Measurements from ENCODE around the gene TGFB2. TPM values are rescaled to one million over a fixed set of nuclear protein-coding genes. Genes with fewer than 3 reads are reported as not detected.

Gene TGFB2
- total RNA-seq, 2 experiments from 2014 or later, result not detected

- Mint-ChIP-seq H3K9me3 (no peaks in the 10 kb centered on the region), H3K4me3 (no peak overlapping the region), H3K4me1 (no peaks in the 10 kb centered on the region), H3K36me3 (ENCODE audit: low read depth) (no peaks in the 10 kb centered on the region), H3K27me3 (peaks cover 8% of the 10 kb centered on the region), H3K27ac (no peak overlapping the region)
- POLR2A ChIA-PET, result no interaction called here
- CTCF ChIA-PET, result no interaction called here
- DNase-seq, result no peak
These were observed 49.9 kb downstream of the TGFB2 start for GRCh38 chr1:218394989-218395388.

GRCh38 chr1:218395916-218396315 lies 50.8 kb downstream of the TGFB2 start:
- no peaks in the 10 kb centered on the region for H3K4me1 Mint-ChIP-seq
- H3K27me3 Mint-ChIP-seq, result peaks cover 6% of the 10 kb centered on the region
- CTCF ChIA-PET, result no interaction called here
- H3K36me3 Mint-ChIP-seq (ENCODE audit: low read depth), result no peaks in the 10 kb centered on the region
- no peak overlapping the region for H3K4me3 Mint-ChIP-seq
- H3K9me3 Mint-ChIP-seq, result no peaks in the 10 kb centered on the region
- no peak overlapping the region for H3K27ac Mint-ChIP-seq
- POLR2A ChIA-PET, result no interaction called here
- no peak for DNase-seq

- Mint-ChIP-seq H3K4me1 (no peaks in the 10 kb centered on the region), H3K9me3 (no peaks in the 10 kb centered on the region), H3K36me3 (ENCODE audit: low read depth) (no peaks in the 10 kb centered on the region), H3K27ac (no peak overlapping the region), H3K4me3 (no peak overlapping the region), H3K27me3 (peaks cover 1% of the 10 kb centered on the region)
- ChIA-PET POLR2A (no interaction called here), CTCF (no interaction called here)
- DNase-seq, result no peak
These were observed 52.7 kb downstream of the TGFB2 start for GRCh38 chr1:218397752-218398339.

GRCh38 chr1:218400624-218401023 lies 55.5 kb downstream of the TGFB2 start:
- POLR2A ChIA-PET, result no interaction called here
- Mint-ChIP-seq H3K4me1 (no peaks in the 10 kb centered on the region), H3K36me3 (ENCODE audit: low read depth) (no peaks in the 10 kb centered on the region), H3K9me3 (no peaks in the 10 kb centered on the region), H3K4me3 (no peak overlapping the region), H3K27me3 (no peaks in the 10 kb centered on the region), H3K27ac (no peak overlapping the region)
- CTCF ChIA-PET, result no interaction called here
- no peak for DNase-seq

GRCh38 chr1:218401441-218401997 lies 56.4 kb downstream of the TGFB2 start:
- Mint-ChIP-seq H3K27me3 (no peaks in the 10 kb centered on the region), H3K27ac (no peak overlapping the region), H3K4me1 (no peaks in the 10 kb centered on the region), H3K36me3 (ENCODE audit: low read depth) (no peaks in the 10 kb centered on the region), H3K9me3 (no peaks in the 10 kb centered on the region), H3K4me3 (no peak overlapping the region)
- no peak for DNase-seq
- POLR2A ChIA-PET, result no interaction called here
- CTCF ChIA-PET, result no interaction called here

GRCh38 chr1:218401998-218402785 lies 57.1 kb downstream of the TGFB2 start:
- Mint-ChIP-seq H3K4me3 (no peak overlapping the region), H3K36me3 (ENCODE audit: low read depth) (no peaks in the 10 kb centered on the region), H3K4me1 (no peaks in the 10 kb centered on the region), H3K27me3 (no peaks in the 10 kb centered on the region), H3K27ac (no peak overlapping the region), H3K9me3 (no peaks in the 10 kb centered on the region)
- CTCF ChIA-PET, result no interaction called here
- DNase-seq, result no peak
- POLR2A ChIA-PET, result no interaction called here

GRCh38 chr1:218402786-218403120 lies 57.6 kb downstream of the TGFB2 start:
- POLR2A ChIA-PET, result no interaction called here
- Mint-ChIP-seq H3K4me1 (no peaks in the 10 kb centered on the region), H3K36me3 (ENCODE audit: low read depth) (no peaks in the 10 kb centered on the region), H3K4me3 (no peak overlapping the region), H3K27me3 (no peaks in the 10 kb centered on the region), H3K9me3 (no peaks in the 10 kb centered on the region), H3K27ac (no peak overlapping the region)
- CTCF ChIA-PET, result no interaction called here
- DNase-seq, result no peak

GRCh38 chr1:218403300-218403699 lies 58.2 kb downstream of the TGFB2 start:
- no peaks in the 10 kb centered on the region for H3K4me1 Mint-ChIP-seq
- POLR2A ChIA-PET, result no interaction called here
- H3K4me3 Mint-ChIP-seq, result no peak overlapping the region
- no peak for DNase-seq
- H3K36me3 Mint-ChIP-seq (ENCODE audit: low read depth), result no peaks in the 10 kb centered on the region
- no peak overlapping the region for H3K27ac Mint-ChIP-seq
- no peaks in the 10 kb centered on the region for H3K9me3 Mint-ChIP-seq
- no peaks in the 10 kb centered on the region for H3K27me3 Mint-ChIP-seq
- CTCF ChIA-PET, result no interaction called here

- DNase-seq, result no peak
- no peaks in the 10 kb centered on the region for H3K9me3 Mint-ChIP-seq
- ChIA-PET POLR2A (no interaction called here), CTCF (no interaction called here)
- H3K4me3 Mint-ChIP-seq, result no peak overlapping the region
- H3K27ac Mint-ChIP-seq, result no peak overlapping the region
- H3K27me3 Mint-ChIP-seq, result peaks cover 6% of the 10 kb centered on the region
- H3K4me1 Mint-ChIP-seq, result no peaks in the 10 kb centered on the region
- H3K36me3 Mint-ChIP-seq (ENCODE audit: low read depth), result no peaks in the 10 kb centered on the region
These were observed 62.5 kb downstream of the TGFB2 start for GRCh38 chr1:218407630-218408029.

GRCh38 chr1:218408135-218408534 lies 63.0 kb downstream of the TGFB2 start:
- DNase-seq, result no peak
- ChIA-PET POLR2A (no interaction called here), CTCF (no interaction called here)
- Mint-ChIP-seq H3K27ac (no peak overlapping the region), H3K4me1 (no peaks in the 10 kb centered on the region), H3K4me3 (no peak overlapping the region), H3K36me3 (ENCODE audit: low read depth) (no peaks in the 10 kb centered on the region), H3K9me3 (no peaks in the 10 kb centered on the region), H3K27me3 (peaks cover 6% of the 10 kb centered on the region)

GRCh38 chr1:218408942-218409341 lies 63.8 kb downstream of the TGFB2 start:
- CTCF ChIA-PET, result no interaction called here
- Mint-ChIP-seq H3K36me3 (ENCODE audit: low read depth) (no peaks in the 10 kb centered on the region), H3K27me3 (peaks cover 6% of the 10 kb centered on the region)

GRCh38 chr1:218409946-218410510 lies 64.9 kb downstream of the TGFB2 start:
- POLR2A ChIA-PET, result no interaction called here
- DNase-seq, result no peak
- Mint-ChIP-seq H3K36me3 (ENCODE audit: low read depth) (no peaks in the 10 kb centered on the region), H3K4me3 (no peak overlapping the region), H3K4me1 (no peaks in the 10 kb centered on the region), H3K27ac (no peak overlapping the region), H3K9me3 (no peaks in the 10 kb centered on the region), H3K27me3 (peaks cover 6% of the 10 kb centered on the region)
- CTCF ChIA-PET, result no interaction called here

More at GRCh38 chr1:218408942-218409341, 63.8 kb downstream of the TGFB2 start:
- H3K4me3 Mint-ChIP-seq, result no peak overlapping the region
- no peaks in the 10 kb centered on the region for H3K9me3 Mint-ChIP-seq
- no peaks in the 10 kb centered on the region for H3K4me1 Mint-ChIP-seq
- no peak overlapping the region for H3K27ac Mint-ChIP-seq
- POLR2A ChIA-PET, result no interaction called here
- no peak for DNase-seq

- no peak overlapping the region for H3K4me3 Mint-ChIP-seq
- CTCF ChIA-PET, result no interaction called here
- no peaks in the 10 kb centered on the region for H3K4me1 Mint-ChIP-seq
- POLR2A ChIA-PET, result no interaction called here
- no peak for DNase-seq
- H3K27ac Mint-ChIP-seq, result no peak overlapping the region
- no peaks in the 10 kb centered on the region for H3K36me3 Mint-ChIP-seq (ENCODE audit: low read depth)
- no peaks in the 10 kb centered on the region for H3K9me3 Mint-ChIP-seq
- H3K27me3 Mint-ChIP-seq, result peaks cover 6% of the 10 kb centered on the region
These were observed 66.0 kb downstream of the TGFB2 start for GRCh38 chr1:218411101-218411500.

GRCh38 chr1:218412171-218412570 lies 67.0 kb downstream of the TGFB2 start:
- Mint-ChIP-seq H3K27me3 (peaks cover 6% of the 10 kb centered on the region), H3K4me3 (no peak overlapping the region), H3K36me3 (ENCODE audit: low read depth) (no peaks in the 10 kb centered on the region), H3K4me1 (no peaks in the 10 kb centered on the region), H3K9me3 (no peaks in the 10 kb centered on the region), H3K27ac (no peak overlapping the region)
- ChIA-PET POLR2A (no interaction called here), CTCF (no interaction called here)
- no peak for DNase-seq

Data from activated CD4-positive, alpha-beta memory T cell treated with anti-CD3 and anti-CD28 coated beads, Interleukin-2, amount 10 ng/mL, durations not matched to agents 7 days and 5 days (primary cell).